HUES64 (cell line): ENCODE measurements around the gene PLCXD1.
"Not testable (repeated sequence)": the region's sequence is repeated elsewhere in the genome, so short reads cannot be mapped to it uniquely, and the experiment has no call there.

ENCODE experiments used
- H3K27ac ChIP-seq: 2 replicates; pipeline ENCODE4 v1.7.0; 2013; ENCODE audit warnings: low read depth, low read length, inconsistent platforms
- H3K27me3 ChIP-seq: 2 replicates; pipeline ENCODE4 v1.6.1; 2013; ENCODE audit warnings: mild to moderate bottlenecking, low read length; ENCODE audit not compliant: insufficient read depth
- H3K36me3 ChIP-seq: 2 replicates; pipeline ENCODE4 v1.6.1; 2013; ENCODE audit warnings: mild to moderate bottlenecking, low read length; ENCODE audit not compliant: insufficient read depth
- H3K4me1 ChIP-seq: 2 replicates; pipeline ENCODE4 v1.6.1; 2013; ENCODE audit warnings: mild to moderate bottlenecking, low read length, moderate library complexity; ENCODE audit not compliant: insufficient read depth
- H3K4me3 ChIP-seq: 2 replicates; pipeline ENCODE4 v1.5.1; 2013; ENCODE audit warnings: mild to moderate bottlenecking, low read length, moderate library complexity
- H3K9ac ChIP-seq: 2 replicates; pipeline ENCODE4 v1.6.1; 2013; ENCODE audit warnings: mild to moderate bottlenecking, low read depth, low read length
- H3K9me3 ChIP-seq: 2 replicates; pipeline ENCODE4 v1.6.1; 2013; ENCODE audit warnings: low read depth, low read length; ENCODE audit not compliant: insufficient read depth
- WGBS: fragments of 150-250, 120-280 bp; methylation state at CpG from one replicate; pipeline ENCODE4 v1.1.7; 2013; ENCODE audit warnings: missing lambda C conversion rate; 5-methylcytosine and 5-hydroxymethylcytosine counted together

The PLCXD1 gene

GRCh38 chrX:255923-256331 is 25.3 kb upstream of the PLCXD1 start:
- no peaks in the 10 kb centered on the region for H3K4me1 ChIP-seq

GRCh38 chrX:257054-257453 is 24.1 kb upstream of the PLCXD1 start:
- 95% methylated on average over 14 of the region's 14 CpGs for WGBS
- not testable (repeated sequence) for H3K27ac ChIP-seq, H3K36me3 ChIP-seq, H3K9ac ChIP-seq, H3K27me3 ChIP-seq, H3K4me1 ChIP-seq, H3K4me3 ChIP-seq, H3K9me3 ChIP-seq

More at GRCh38 chrX:255923-256331, 25.3 kb upstream of the PLCXD1 start:
- WGBS, result 92% methylated on average over 28 of the region's 28 CpGs
- no peak overlapping the region for H3K27ac ChIP-seq
- H3K9ac ChIP-seq, result no peak overlapping the region
- no peaks in the 10 kb centered on the region for H3K9me3 ChIP-seq
- H3K27me3 ChIP-seq, result no peaks in the 10 kb centered on the region
- H3K4me3 ChIP-seq, result no peak overlapping the region
- no peaks in the 10 kb centered on the region for H3K36me3 ChIP-seq

- no peak overlapping the region for H3K27ac ChIP-seq
- H3K4me3 ChIP-seq, result no peak overlapping the region
- no peaks in the 10 kb centered on the region for H3K4me1 ChIP-seq
- H3K27me3 ChIP-seq, result no peaks in the 10 kb centered on the region
- H3K36me3 ChIP-seq, result no peaks in the 10 kb centered on the region
- H3K9ac ChIP-seq, result no peak overlapping the region
- H3K9me3 ChIP-seq, result no peaks in the 10 kb centered on the region
- 84% methylated on average over 21 of the region's 21 CpGs for WGBS
These were observed 23.4 kb upstream of the PLCXD1 start for GRCh38 chrX:257681-258289.

DNA sequence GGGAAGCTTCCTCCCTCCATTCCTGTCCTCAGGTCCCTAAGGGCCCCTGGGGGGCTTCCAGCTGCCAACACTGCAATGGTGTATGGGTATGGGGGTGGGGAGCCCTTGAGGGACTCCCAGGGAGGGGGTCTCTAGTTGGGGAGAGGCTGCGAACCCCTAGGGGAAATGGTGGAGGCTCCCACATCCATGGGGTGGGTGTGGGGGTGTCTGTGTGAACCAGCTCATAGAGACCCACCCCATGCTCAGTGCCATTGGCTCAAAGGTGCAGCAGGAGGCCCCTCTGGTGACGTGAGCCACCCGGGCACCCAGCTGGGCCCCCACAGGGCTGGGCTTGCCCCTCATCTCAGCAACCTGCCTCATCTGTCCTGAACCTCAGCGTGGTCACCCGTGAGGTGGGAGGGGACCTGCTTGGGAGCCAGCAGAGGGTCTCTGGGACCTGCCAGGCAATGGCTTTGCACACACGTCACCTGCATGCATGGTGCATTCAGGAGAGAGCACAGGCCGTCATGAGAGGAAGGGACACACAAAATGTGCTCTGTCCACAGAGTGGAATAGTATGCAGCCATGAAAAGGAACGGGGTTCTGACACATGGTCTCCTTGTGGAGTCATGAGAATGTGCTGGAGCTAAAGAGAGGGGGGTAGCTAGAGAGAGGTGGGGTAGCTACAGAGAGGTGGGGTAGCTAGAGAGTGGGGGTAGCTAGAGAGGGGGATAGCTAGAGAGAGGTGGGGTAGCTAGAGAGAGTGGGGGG is 22.7 kb upstream of the PLCXD1 start:
- H3K36me3 ChIP-seq, result no peaks in the 10 kb centered on the region
- H3K9me3 ChIP-seq, result no peaks in the 10 kb centered on the region
- no peak overlapping the region for H3K4me3 ChIP-seq
- no peaks in the 10 kb centered on the region for H3K27me3 ChIP-seq
- H3K4me1 ChIP-seq, result no peaks in the 10 kb centered on the region
- H3K27ac ChIP-seq, result no peak overlapping the region
- 83% methylated on average over 8 of the region's 8 CpGs for WGBS
- H3K9ac ChIP-seq, result no peak overlapping the region

GRCh38 chrX:259692-260355 is 21.4 kb upstream of the PLCXD1 start:
- Histone ChIP-seq H3K9ac (no peak overlapping the region), H3K27me3 (no peaks in the 10 kb centered on the region), H3K9me3 (no peaks in the 10 kb centered on the region), H3K36me3 (no peaks in the 10 kb centered on the region), H3K27ac (no peak overlapping the region), H3K4me3 (no peak overlapping the region; the same call in 1 of the 2 replicates), H3K4me1 (no peaks in the 10 kb centered on the region)
- WGBS, result 35% methylated on average over 21 of the region's 21 CpGs

DNA sequence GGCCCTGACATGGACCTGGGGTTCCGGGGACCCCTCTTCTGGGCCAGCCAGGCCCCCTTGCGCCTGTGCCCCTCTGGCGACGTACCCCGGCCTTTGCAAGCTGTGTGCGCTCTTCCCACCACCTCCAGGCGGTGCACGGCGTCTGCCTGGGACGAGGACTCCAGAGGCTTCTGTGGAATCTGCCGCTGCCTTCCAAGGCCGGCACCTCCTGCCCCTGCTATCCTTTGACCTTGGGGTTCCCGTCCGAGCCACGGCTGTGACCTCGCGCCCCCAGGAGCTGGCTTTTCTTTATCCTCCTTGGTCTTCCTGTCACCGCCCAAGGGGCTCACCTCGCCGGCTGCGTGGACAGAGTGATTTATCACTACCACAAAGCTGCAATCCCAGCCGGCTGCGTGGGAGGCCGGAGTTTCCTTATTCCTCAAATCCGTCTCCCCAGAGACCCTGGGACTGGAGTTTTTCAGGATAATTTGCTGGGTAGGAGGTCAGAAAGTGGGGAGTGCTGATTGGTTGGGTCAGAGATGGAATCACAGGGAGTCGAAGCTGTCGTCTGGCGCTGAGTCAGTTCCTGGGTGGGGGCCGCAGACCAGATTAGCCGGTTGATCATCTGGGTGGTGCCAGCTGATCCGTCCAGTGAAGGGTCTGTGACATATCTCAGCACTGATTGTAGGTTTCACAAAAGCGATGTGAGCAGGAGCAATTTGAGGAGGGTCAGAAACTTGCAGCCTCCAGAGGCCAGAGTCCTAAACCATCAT is 19.8 kb upstream of the PLCXD1 start:
- Histone ChIP-seq H3K36me3 (no peaks in the 10 kb centered on the region), H3K9me3 (no peaks in the 10 kb centered on the region), H3K27me3 (no peaks in the 10 kb centered on the region), H3K4me3 (no peak overlapping the region), H3K4me1 (no peaks in the 10 kb centered on the region), H3K9ac (no peak overlapping the region), H3K27ac (no peak overlapping the region)
- 83% methylated on average over 32 of the region's 32 CpGs for WGBS

DNA sequence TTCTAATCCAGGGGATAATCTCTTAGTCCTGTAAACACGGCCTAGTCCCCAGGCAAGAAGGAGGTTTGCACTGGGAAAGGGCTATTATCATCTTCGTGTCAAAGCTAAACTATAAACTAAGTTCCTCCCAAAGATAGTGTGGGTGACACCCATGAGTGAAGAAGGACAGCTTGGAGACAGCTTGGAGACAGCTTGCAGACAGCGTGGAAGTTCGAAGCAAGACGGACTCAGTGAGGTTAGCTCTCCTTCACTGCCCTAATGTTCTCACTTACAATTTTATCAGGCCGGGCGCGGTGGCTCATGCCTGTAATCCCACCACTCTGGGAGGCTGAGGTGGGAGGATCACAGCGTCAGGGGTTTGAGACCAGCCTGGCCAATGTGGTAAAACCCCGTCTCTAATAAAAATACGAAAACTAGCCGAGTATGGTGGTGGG is 19.2 kb upstream of the PLCXD1 start:
- Histone ChIP-seq H3K4me3 (no peak overlapping the region), H3K9ac (no peak overlapping the region), H3K27ac (no peak overlapping the region), H3K27me3 (no peaks in the 10 kb centered on the region), H3K9me3 (no peaks in the 10 kb centered on the region), H3K36me3 (no peaks in the 10 kb centered on the region), H3K4me1 (no peaks in the 10 kb centered on the region)
- WGBS, result 83% methylated on average over 11 of the region's 12 CpGs

DNA sequence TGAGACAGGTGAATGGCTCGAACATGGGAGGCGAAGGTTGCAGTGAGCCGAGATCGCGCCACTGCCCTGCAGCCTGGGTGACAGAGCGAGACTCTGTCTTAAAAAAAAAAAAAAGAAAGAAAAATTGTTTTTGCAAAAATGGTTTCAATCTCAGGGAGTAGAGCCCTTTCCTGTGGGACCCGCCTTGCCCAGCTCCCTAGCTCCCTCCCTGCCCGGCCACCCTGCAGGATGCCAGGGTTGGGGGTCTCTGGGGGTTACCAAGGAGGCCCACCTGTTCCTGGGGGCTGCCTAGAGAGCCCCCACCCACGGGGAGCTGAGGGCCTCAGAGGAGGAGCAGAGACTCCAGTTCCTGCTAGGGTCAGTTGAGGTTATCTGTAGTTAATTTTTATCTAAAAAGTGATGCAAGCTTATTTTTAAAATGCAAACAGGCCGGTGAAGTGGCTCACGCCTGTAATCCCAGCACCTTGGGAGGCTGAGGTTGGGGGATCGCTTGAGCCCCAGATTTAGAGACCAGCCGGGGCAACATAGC is 18.7 kb upstream of the PLCXD1 start:
- Histone ChIP-seq H3K27me3 (no peaks in the 10 kb centered on the region), H3K4me3 (no peak overlapping the region), H3K27ac (no peak overlapping the region), H3K4me1 (no peaks in the 10 kb centered on the region), H3K36me3 (no peaks in the 10 kb centered on the region), H3K9me3 (no peaks in the 10 kb centered on the region), H3K9ac (no peak overlapping the region)
- 92% methylated on average over 12 of the region's 13 CpGs for WGBS

DNA sequence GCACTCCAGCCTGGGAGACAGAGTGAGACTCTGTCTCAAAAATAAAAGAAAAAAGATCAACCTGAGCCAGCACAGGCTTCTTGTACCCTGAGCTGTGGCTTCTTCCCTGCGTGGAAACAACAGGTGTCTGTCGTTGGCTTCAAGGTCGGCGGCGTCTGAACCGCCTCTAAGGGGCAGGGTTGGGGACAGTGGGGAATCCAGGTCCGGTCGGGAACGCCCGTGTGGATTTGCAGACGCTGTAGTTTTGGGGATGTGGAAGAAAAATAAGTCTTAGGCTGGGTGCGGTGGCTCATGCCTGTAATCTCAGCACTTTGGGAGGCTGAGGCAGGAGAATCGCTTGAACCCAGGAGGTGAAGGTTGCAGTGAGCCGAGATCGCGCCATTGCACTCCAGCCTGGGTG is 17.2 kb upstream of the PLCXD1 start:
- not testable (repeated sequence) for H3K27me3 ChIP-seq, H3K36me3 ChIP-seq, H3K9me3 ChIP-seq, H3K4me3 ChIP-seq, H3K4me1 ChIP-seq, H3K27ac ChIP-seq, H3K9ac ChIP-seq
- 91% methylated on average over 16 of the region's 16 CpGs for WGBS

DNA sequence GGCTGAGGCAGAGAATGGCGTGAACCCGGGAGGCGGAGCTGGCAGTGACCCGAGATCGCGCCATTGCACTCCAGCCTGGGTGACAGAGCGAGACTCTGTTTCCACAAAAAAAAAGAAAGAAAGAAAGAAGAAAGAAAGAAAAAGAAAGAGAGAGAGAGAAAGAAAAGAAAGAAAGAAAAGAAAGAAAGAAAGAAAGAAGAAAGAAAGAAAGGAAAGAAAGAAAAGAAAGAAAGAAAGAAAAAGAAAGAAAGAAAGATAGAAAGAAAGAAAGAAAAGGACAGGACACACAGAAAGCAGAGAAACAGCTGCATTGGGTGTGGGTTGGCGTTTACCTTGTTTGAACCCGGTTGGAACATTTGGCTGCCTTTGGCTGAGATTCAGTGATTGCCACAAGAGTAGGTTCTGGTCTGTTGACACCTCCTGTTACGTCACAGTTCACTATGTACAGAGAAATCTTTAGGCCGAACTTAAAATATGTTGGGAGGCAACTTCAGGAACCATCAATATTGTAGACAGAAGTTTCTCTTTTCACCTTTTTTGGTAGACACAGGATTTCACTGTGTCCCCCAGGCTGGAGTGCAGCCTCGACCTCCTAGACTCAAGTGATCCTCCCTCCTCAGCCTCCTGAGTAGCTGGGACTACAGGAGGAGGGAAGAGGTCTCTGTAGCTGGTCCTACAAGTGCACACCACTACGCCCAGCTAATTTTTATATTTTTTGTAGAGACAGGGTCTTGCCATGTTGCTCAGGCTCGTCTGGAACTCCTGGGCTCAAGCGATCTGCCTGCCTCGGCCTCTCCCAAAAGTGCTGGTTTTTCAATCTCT is 16.3 kb upstream of the PLCXD1 start:
- H3K36me3 ChIP-seq, result no peaks in the 10 kb centered on the region
- H3K4me3 ChIP-seq, result no peak overlapping the region
- H3K4me1 ChIP-seq, result no peaks in the 10 kb centered on the region
- WGBS, result 88% methylated on average over 16 of the region's 16 CpGs
- no peaks in the 10 kb centered on the region for H3K9me3 ChIP-seq
- H3K27ac ChIP-seq, result no peak overlapping the region
- H3K27me3 ChIP-seq, result no peaks in the 10 kb centered on the region
- no peak overlapping the region for H3K9ac ChIP-seq
